HL-60 (cell line): ENCODE results near the gene DPP10.

Experiments used
- DNase-seq, 2 experiments: peaks; one replicate each; pipeline ENCODE4 v3.0.0-alpha.2; 2010 to 2020; ENCODE audit warnings: low read depth in 1 of 2, low spot score in 1 of 2
- H3K27ac ChIP-seq: fragments of 250-450 bp; sonication (Bioruptor Pico); replicated peaks from 2 replicates; pipeline ENCODE4 v1.5.1; 2020; ENCODE audit warnings: mild to moderate bottlenecking, moderate library complexity
- H3K27me3 ChIP-seq: fragments of 250-450 bp; sonication (Bioruptor Pico); 2 replicates; pipeline ENCODE4 v1.5.1; 2021; ENCODE audit warnings: mild to moderate bottlenecking, moderate library complexity; ENCODE audit not compliant: insufficient read depth, poor library complexity, severe bottlenecking
- H3K4me3 ChIP-seq: replicated peaks from 2 replicates; pipeline ENCODE4 v1.5.1; 2011; ENCODE audit warnings: mild to moderate bottlenecking, control low read depth, low read length; ENCODE audit not compliant: insufficient read depth
- GABPA ChIP-seq: IDR thresholded peaks from 2 replicates; pipeline ENCODE4 v1.6.1; 2012; ENCODE audit warnings: low read depth
- POLR2AphosphoS5 ChIP-seq: IDR thresholded peaks from 2 replicates; pipeline ENCODE4 v1.6.1; 2012; ENCODE audit warnings: low read depth
- SPI1 ChIP-seq: IDR thresholded peaks from 2 replicates; pipeline ENCODE4 v1.6.1; 2012; ENCODE audit warnings: low read depth, mild to moderate bottlenecking, borderline replicate concordance
- TF ChIP-seq, protein P1 (sequence below): IDR thresholded peaks from 2 replicates; pipeline ENCODE4 v1.6.1; 2012; ENCODE audit warnings: low read depth; ENCODE audit not compliant: insufficient replicate concordance
- TF ChIP-seq, protein P2 (sequence below): IDR thresholded peaks from one replicate; pipeline ENCODE4 v1.5.1; 2011; ENCODE audit warnings: low read length, control low read depth, inconsistent platforms; ENCODE audit not compliant: insufficient read depth

Gene DPP10

DNA sequence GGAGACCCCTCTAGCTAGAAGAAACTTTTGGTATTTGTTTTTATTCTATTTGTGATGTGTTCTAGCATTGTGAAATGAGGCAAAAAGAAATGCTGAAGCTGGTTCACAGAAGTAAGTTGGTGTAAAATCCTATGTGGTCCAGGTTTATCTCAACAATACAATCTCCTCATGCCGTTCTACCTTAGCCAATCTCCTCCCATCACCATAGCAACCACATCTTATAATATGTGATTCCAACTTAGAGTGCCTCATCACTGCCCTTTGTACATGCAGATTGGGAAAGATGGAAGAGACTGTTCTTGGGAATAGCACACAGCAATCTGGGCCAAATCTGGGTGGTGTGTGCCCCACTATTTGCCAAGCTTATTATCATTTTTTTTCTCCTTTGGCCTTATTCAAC is 30.3 kb downstream of the DPP10 start:
- no peak for TF ChIP-seq GABPA
- TF ChIP-seq, protein P1, sequence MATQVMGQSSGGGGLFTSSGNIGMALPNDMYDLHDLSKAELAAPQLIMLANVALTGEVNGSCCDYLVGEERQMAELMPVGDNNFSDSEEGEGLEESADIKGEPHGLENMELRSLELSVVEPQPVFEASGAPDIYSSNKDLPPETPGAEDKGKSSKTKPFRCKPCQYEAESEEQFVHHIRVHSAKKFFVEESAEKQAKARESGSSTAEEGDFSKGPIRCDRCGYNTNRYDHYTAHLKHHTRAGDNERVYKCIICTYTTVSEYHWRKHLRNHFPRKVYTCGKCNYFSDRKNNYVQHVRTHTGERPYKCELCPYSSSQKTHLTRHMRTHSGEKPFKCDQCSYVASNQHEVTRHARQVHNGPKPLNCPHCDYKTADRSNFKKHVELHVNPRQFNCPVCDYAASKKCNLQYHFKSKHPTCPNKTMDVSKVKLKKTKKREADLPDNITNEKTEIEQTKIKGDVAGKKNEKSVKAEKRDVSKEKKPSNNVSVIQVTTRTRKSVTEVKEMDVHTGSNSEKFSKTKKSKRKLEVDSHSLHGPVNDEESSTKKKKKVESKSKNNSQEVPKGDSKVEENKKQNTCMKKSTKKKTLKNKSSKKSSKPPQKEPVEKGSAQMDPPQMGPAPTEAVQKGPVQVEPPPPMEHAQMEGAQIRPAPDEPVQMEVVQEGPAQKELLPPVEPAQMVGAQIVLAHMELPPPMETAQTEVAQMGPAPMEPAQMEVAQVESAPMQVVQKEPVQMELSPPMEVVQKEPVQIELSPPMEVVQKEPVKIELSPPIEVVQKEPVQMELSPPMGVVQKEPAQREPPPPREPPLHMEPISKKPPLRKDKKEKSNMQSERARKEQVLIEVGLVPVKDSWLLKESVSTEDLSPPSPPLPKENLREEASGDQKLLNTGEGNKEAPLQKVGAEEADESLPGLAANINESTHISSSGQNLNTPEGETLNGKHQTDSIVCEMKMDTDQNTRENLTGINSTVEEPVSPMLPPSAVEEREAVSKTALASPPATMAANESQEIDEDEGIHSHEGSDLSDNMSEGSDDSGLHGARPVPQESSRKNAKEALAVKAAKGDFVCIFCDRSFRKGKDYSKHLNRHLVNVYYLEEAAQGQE: no peak
- TF ChIP-seq SPI1: no peak
- TF ChIP-seq, protein P2, sequence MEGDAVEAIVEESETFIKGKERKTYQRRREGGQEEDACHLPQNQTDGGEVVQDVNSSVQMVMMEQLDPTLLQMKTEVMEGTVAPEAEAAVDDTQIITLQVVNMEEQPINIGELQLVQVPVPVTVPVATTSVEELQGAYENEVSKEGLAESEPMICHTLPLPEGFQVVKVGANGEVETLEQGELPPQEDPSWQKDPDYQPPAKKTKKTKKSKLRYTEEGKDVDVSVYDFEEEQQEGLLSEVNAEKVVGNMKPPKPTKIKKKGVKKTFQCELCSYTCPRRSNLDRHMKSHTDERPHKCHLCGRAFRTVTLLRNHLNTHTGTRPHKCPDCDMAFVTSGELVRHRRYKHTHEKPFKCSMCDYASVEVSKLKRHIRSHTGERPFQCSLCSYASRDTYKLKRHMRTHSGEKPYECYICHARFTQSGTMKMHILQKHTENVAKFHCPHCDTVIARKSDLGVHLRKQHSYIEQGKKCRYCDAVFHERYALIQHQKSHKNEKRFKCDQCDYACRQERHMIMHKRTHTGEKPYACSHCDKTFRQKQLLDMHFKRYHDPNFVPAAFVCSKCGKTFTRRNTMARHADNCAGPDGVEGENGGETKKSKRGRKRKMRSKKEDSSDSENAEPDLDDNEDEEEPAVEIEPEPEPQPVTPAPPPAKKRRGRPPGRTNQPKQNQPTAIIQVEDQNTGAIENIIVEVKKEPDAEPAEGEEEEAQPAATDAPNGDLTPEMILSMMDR: no peak
- no peak for TF ChIP-seq POLR2AphosphoS5
- Histone ChIP-seq H3K27ac (no peak overlapping the region), H3K4me3 (no peak overlapping the region), H3K27me3 (no peaks in the 10 kb centered on the region)
- no peak for DNase-seq

DNA sequence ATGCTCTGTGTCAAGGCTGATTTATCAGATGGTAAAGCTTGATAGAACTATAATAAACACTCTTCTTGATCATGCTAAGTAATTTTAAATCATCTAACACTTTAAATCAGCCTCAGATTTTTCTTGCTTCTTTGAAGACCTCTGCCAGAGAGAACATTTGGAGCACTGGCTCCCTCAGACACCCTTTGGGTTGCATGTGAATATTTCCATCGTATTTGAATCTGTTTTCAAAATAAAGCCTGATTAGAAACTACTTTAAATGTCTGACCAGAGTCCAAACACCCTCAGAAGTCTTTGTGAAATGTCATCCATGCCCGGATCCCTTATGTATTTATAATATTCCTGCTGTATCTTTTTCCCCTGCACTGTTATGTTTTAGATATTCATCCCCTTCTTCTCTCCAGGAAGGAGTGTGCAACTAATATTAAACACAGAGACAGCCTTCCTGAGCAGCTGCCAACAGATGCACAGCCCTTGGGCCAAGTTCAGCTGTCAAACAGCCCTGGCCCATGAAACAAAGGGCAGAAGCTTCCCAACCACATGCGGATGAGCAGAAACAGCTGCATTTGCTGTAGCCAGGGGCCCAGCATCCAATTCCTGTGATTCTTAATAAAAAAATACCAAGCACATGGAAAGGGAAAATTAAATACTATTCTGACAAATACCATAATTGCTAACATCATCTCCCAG is 46.5 kb downstream of the DPP10 start:
- no peak overlapping the region for H3K4me3 ChIP-seq
- H3K27ac ChIP-seq: no peak overlapping the region
- no peaks in the 10 kb centered on the region for H3K27me3 ChIP-seq
- TF ChIP-seq POLR2AphosphoS5: no peak
- no peak for TF ChIP-seq GABPA
- TF ChIP-seq, protein P2: no peak
- TF ChIP-seq, protein P1: no peak
- TF ChIP-seq SPI1: no peak
- DNase-seq: no peak

DNA sequence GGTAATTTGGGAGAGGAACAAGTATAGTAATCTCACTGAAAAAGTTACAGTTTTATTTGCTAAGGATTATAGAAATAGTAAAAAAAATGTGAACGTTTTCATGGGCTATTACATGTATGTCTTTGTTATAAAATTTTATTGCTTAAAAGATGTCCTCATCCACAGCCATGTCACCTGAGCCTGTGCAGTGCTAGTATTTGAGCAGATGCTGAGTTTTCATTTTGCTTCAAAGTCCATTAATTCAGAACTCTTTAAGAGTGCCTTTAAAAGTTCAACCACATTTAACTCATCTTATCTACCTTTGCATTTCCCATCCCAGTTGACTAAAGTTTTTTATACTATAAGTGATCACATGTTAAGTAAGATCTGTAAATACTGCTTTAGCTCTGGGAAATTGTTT is 52.6 kb downstream of the DPP10 start:
- DNase-seq: no peak
- Histone ChIP-seq H3K27me3 (no peaks in the 10 kb centered on the region), H3K27ac (no peak overlapping the region), H3K4me3 (no peak overlapping the region)
- TF ChIP-seq, protein P2: no peak
- TF ChIP-seq GABPA (no peak), SPI1 (no peak), POLR2AphosphoS5 (no peak)
- TF ChIP-seq, protein P1: no peak
